ENCODE data around the gene MEP1A.
"Not testable (repeated sequence)": the region's sequence is repeated elsewhere in the genome, so short reads cannot be mapped to it uniquely, and the experiment has no call there.

The MEP1A gene

DNA sequence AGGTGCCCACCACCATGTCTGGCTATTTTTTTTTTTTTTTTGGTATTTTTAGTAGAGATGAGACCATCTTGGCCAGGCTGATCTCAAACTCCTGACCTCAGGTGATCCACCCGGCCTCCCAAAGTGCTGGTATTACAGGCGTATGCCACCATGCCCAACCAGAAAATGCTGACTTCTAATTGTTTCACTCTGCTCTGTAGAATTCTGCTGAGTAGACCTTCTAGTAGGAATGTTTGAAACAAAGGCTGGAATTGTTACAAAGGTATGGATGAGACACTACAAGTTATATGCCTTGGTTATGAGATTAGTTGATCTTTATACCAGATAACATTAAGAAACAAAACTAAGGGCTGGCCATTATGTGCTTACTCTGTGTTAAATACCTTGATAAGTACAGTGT lies 44.8 kb downstream of the MEP1A start:
- no peak for DNase-seq

GRCh38 chr6:46842252-46842846 lies 49.2 kb downstream of the MEP1A start:
- not testable (repeated sequence) for DNase-seq

GRCh38 chr6:46845126-46845525 lies 51.9 kb downstream of the MEP1A start:
- no peak for DNase-seq

GRCh38 chr6:46848684-46849360 lies 55.6 kb downstream of the MEP1A start:
- DNase-seq = peak; percentile 74 to 89

DNA sequence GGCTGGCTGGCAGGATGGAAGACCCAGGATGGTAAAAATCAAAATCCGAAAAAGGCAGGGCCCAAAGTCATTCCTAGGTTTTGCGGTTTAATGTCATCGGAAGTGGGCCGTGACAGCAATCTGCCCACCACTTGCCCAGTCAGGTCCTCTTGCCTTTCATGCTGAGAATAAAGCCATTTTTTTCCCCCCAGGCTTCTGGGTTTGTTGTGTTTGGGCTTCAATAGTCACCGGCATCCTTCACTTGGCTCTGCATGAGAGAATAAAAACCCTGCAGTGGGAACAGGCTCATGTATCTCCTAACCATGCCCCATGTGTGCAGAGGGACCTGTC lies 56.1 kb downstream of the MEP1A start:
- DNase-seq = no peak

DNA sequence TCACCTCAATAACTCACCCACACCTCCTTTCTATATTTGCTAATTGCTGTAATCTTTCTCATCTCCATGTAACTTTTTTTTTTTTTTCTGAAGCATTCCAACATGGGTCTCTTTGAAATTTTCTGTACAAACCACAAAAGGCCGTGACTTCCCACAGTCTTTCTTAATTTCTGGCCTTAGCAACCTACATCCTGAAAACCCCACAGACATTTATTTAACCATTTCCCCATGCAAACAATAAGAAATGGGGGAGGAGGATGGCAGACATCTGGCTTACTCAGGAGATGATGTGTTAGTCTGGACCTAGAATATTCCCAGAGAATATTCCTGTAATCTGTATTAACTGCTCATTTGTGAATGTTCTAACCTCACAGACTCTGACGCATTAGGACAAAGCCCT lies 57.6 kb downstream of the MEP1A start:
- DNase-seq = peak; percentile 25 to 46

GRCh38 chr6:46851576-46851975 lies 58.4 kb downstream of the MEP1A start:
- DNase-seq = not testable (repeated sequence)

- peak in 1 of 2 donors; percentile 79 for DNase-seq
Observed at GRCh38 chr6:46855966-46856365, 62.8 kb downstream of the MEP1A start.

GRCh38 chr6:46862381-46862780 lies 69.2 kb downstream of the MEP1A start:
- no peak for DNase-seq

DNA sequence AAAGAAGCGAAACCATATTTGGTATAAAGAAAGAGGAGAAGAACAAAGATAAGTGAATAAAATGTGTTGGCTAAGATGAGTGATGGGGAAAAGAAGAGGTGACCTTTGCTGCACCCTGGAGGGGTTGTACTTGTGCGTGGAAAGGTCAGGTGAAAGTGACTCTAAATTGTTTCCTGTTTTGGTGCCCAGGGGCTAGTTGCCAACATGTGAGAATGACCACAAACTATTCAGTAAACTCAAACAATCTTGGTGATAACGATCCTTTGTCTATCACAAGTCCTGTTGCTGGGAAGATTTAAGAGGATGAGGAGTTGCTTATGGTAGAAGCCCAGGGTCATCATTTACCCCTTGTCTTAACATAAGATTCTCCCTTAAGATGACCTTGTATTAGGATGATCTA lies 70.6 kb downstream of the MEP1A start:
- DNase-seq = no peak

DNA sequence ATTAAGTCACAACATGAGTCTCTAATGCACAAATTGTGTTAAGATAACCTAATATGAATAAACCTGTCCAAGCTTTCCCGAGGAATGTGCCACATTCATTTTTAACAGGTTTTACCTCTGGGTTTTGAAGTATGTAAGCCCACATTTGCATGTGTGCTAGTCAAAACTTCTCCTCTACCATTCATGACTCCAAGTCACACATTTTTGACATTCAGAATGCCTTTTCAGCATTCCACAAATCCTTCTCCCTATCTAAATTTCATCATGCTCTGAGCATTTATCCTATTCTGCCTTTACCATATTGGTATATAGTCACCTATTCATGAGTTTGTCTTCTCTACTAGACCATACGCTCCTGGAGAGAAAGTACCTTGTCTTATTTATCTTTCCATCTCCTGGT lies 72.0 kb downstream of the MEP1A start:
- DNase-seq = no peak

GRCh38 chr6:46867411-46867810 lies 74.2 kb downstream of the MEP1A start:
- DNase-seq = no peak

GRCh38 chr6:46876126-46876525 lies 82.9 kb downstream of the MEP1A start:
- no peak for DNase-seq

GRCh38 chr6:46879003-46879402 lies 85.8 kb downstream of the MEP1A start:
- no peak for DNase-seq

- no peak for DNase-seq
Observed at GRCh38 chr6:46882645-46883044, 89.5 kb downstream of the MEP1A start.

DNA sequence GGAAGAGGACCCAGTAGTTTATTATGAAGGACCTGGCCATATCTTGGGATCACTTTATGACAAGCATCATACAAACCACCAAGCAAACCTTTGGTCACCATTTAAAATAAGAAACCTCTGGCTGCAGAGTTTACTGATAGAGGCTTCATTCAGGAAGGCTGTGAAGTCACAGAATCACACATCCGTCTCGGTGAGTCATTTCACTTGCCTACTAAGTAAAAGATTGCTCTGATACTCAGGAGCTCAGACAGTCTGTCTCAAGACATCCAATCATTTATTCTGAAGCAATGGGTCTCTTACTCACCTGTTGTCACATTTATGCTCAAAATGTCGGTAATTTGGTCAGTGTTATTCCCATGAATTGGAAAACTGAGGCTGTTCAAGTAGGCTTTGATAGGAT lies 94.8 kb downstream of the MEP1A start:
- no peak for DNase-seq

DNA sequence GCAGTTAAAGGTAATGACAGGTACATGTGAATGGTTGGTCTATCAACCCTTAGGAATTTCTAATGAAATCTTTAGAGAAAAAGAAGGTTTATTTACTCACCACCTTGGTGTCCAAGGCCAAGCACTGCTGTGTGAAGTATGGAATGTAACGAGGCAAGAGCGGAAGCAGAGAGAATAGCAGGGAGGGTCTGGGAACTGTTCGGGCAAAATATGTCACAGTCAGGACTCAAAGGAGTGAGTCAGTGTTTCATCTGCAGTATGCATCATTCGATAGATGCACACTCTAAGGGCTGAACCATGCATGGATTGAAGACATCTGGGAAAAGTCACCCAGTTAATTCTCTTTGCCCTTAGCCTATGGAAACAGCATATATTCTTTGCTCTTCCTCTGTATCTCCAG lies 95.4 kb downstream of the MEP1A start:
- DNase-seq = no peak

Measured in inflammatory macrophage treated with lipopolysaccharide for 1 hour (primary cell).